GM19238 (cell line): ENCODE results near the gene MORF4L2.
"Not testable (repeated sequence)": the region's sequence is repeated elsewhere in the genome, so short reads cannot be mapped to it uniquely, and the experiment has no call there.

ENCODE experiments used
- DNase-seq: peaks from one replicate; pipeline ENCODE4 v3.0.0; 2011; ENCODE audit warnings: low spot score; ENCODE audit not compliant: insufficient read length

Gene MORF4L2

GRCh38 chrX:103681443-103681842, 5.1 kb downstream of the MORF4L2 start:
- DNase-seq, result no peak

GRCh38 chrX:103678199-103678993, 8.1 kb downstream of the MORF4L2 start:
- DNase-seq, result no peak

- DNase-seq, result no peak
Measured at GRCh38 chrX:103674531-103675454, 11.7 kb downstream of the MORF4L2 start.

GRCh38 chrX:103669745-103670144, 16.8 kb downstream of the MORF4L2 start:
- no peak for DNase-seq

- no peak for DNase-seq
Measured at GRCh38 chrX:103666202-103667107, 20.0 kb downstream of the MORF4L2 start.

- no peak for DNase-seq
Measured at GRCh38 chrX:103663981-103664762, 22.3 kb downstream of the MORF4L2 start.

GRCh38 chrX:103659460-103659859, 27.0 kb downstream of the MORF4L2 start:
- not testable (repeated sequence) for DNase-seq

GRCh38 chrX:103658681-103659433, 27.6 kb downstream of the MORF4L2 start:
- no peak for DNase-seq

- not testable (repeated sequence) for DNase-seq
Measured at GRCh38 chrX:103657066-103657465, 29.4 kb downstream of the MORF4L2 start.

- DNase-seq, result no peak
Measured at GRCh38 chrX:103656617-103657016, 29.9 kb downstream of the MORF4L2 start.

GRCh38 chrX:103655230-103656000, 31.1 kb downstream of the MORF4L2 start:
- not testable (repeated sequence) for DNase-seq

GRCh38 chrX:103651151-103651773, 35.2 kb downstream of the MORF4L2 start:
- DNase-seq, result no peak

- DNase-seq, result no peak
Measured at GRCh38 chrX:103647630-103648029, 38.9 kb downstream of the MORF4L2 start.

GRCh38 chrX:103644125-103644524, 42.4 kb downstream of the MORF4L2 start:
- no peak for DNase-seq

- DNase-seq, result no peak
Measured at GRCh38 chrX:103640401-103641155, 45.9 kb downstream of the MORF4L2 start.

- not testable (repeated sequence) for DNase-seq
Measured at GRCh38 chrX:103638479-103639346, 47.8 kb downstream of the MORF4L2 start.
